Keratinocyte (primary cell): ENCODE measurements around the gene SMPD3. TPM values are rescaled to one million over a fixed set of nuclear protein-coding genes. Genes with fewer than 3 reads are reported as not detected.

ENCODE experiments used
- DNase-seq: peaks from one replicate; pipeline ENCODE4 v3.0.0-alpha.2; 2011; ENCODE audit warnings: low read depth, missing footprints, low spot score
- FAIRE-seq: peaks from 2 replicates; lab custom pipeline; 2011; peaks lifted over from hg19 to GRCh38; lab: Jason Lieb, UNC
- H2AFZ ChIP-seq: 2 replicates; pipeline ENCODE4 v1.6.0; 2012; ENCODE audit warnings: low read length, control low read depth, inconsistent platforms; ENCODE audit not compliant: control insufficient read depth
- H3K27ac ChIP-seq: 2 replicates; pipeline ENCODE4 v1.5.1; 2011; ENCODE audit warnings: low read length; ENCODE audit not compliant: control insufficient read depth, insufficient read depth
- H3K27me3 ChIP-seq: 3 replicates; pipeline ENCODE4 v1.6.0; 2011; ENCODE audit warnings: low read length; ENCODE audit not compliant: control insufficient read depth, insufficient read depth; ENCODE audit errors: extremely low read depth
- H3K36me3 ChIP-seq, 2 experiments: 2 replicates in 1 of 2; 3 replicates in 1 of 2; pipeline ENCODE4 v1.5.1; 2011; ENCODE audit warnings: low read length in 2 of 2, mild to moderate bottlenecking in 1 of 2; ENCODE audit not compliant: control insufficient read depth in 2 of 2, insufficient read depth in 2 of 2; ENCODE audit errors: extremely low read depth in 1 of 2
- H3K4me1 ChIP-seq: 3 replicates; pipeline ENCODE4 v1.5.1; 2011; ENCODE audit warnings: low read length; ENCODE audit not compliant: control insufficient read depth, insufficient read depth; ENCODE audit errors: extremely low read depth
- H3K4me2 ChIP-seq: 3 replicates; pipeline ENCODE4 v1.6.0; 2011; ENCODE audit warnings: low read depth, low read length; ENCODE audit not compliant: control insufficient read depth, insufficient read depth; ENCODE audit errors: extremely low read depth
- H3K4me3 ChIP-seq, 3 experiments: fragments of 200-600 bp in 1 of 3; sonication (generic) in 1 of 3; 2 replicates in 2 of 3; 3 replicates in 1 of 3; pipeline ENCODE4 v1.5.1; 2011 to 2016; ENCODE audit warnings: low read length in 3 of 3, mild to moderate bottlenecking in 3 of 3, control low read depth in 2 of 3, inconsistent platforms in 1 of 3, low read depth in 1 of 3, mixed read lengths in 1 of 3, mixed run types in 1 of 3, moderate library complexity in 1 of 3; ENCODE audit not compliant: control insufficient read depth in 2 of 3, insufficient read depth in 2 of 3; ENCODE audit errors: extremely low read depth in 1 of 3
- H3K79me2 ChIP-seq: 2 replicates; pipeline ENCODE4 v1.6.0; 2012; ENCODE audit warnings: low read length; ENCODE audit not compliant: control insufficient read depth, insufficient read depth
- H3K9ac ChIP-seq: 3 replicates; pipeline ENCODE4 v1.6.0; 2011; ENCODE audit warnings: low read length; ENCODE audit not compliant: control insufficient read depth, insufficient read depth; ENCODE audit errors: extremely low read depth
- H3K9me1 ChIP-seq: 3 replicates; pipeline ENCODE4 v1.6.0; 2011; ENCODE audit warnings: low read length; ENCODE audit not compliant: control insufficient read depth, insufficient read depth; ENCODE audit errors: extremely low read depth
- H3K9me3 ChIP-seq: 2 replicates; pipeline ENCODE4 v1.5.1; 2012; ENCODE audit warnings: low read depth, low read length; ENCODE audit not compliant: control insufficient read depth
- H4K20me1 ChIP-seq: 3 replicates; pipeline ENCODE4 v1.6.0; 2011; ENCODE audit warnings: low read length; ENCODE audit not compliant: control insufficient read depth, insufficient read depth; ENCODE audit errors: extremely low read depth
- EZH2 ChIP-seq: IDR thresholded peaks from one replicate; pipeline ENCODE4 v1.6.1; 2012; ENCODE audit warnings: inconsistent platforms, mild to moderate bottlenecking, low read length, moderate library complexity
- dilution Hi-C: fragments of 300-500 bp; cut with MboI; formaldehyde crosslinking; loops from one replicate; pipeline ENCODE4 v1.7.0; 2020; ENCODE audit warnings: low sequenced_read_pairs; ENCODE audit not compliant: extremely low pct_ligation_motif_present
- polyA plus RNA-seq, 5 experiments: library from polyadenylated mRNA; depleted of rRNA in 3 of 5; stranded (reverse) in 3 of 5; stranded (forward) in 1 of 5; unstranded in 1 of 5; fragments of >200 nt; gene quantifications; 1 replicate in 1 of 5; 2 replicates in 3 of 5; 3 replicates in 1 of 5; pipeline versions ENCODE4 v1.2.1 to v1.2.3, GENCODE V29; 2011 to 2012; ENCODE audit warnings: missing spikeins in 2 of 5, low read depth in 1 of 5, low replicate concordance in 1 of 5
- TF ChIP-seq, protein P1 (sequence below), 3 experiments: IDR thresholded peaks in 1 of 3; conservative IDR thresholded peaks in 1 of 3; optimal IDR thresholded peaks in 1 of 3; 2 replicates in 2 of 3; 3 replicates in 1 of 3; pipeline versions ENCODE3 to v1.5.1; 2011; ENCODE audit warnings: low read length in 3 of 3, mild to moderate bottlenecking in 3 of 3, moderate library complexity in 2 of 3, control low read depth in 1 of 3, inconsistent platforms in 1 of 3; ENCODE audit not compliant: insufficient read depth in 2 of 3; ENCODE audit errors: extremely low read depth in 1 of 3

Gene SMPD3
- polyA plus RNA-seq, 1 donor (not counting 4 experiments of a cell fraction or from before 2014, with no cell fraction given) = 0.34 TPM

DNA sequence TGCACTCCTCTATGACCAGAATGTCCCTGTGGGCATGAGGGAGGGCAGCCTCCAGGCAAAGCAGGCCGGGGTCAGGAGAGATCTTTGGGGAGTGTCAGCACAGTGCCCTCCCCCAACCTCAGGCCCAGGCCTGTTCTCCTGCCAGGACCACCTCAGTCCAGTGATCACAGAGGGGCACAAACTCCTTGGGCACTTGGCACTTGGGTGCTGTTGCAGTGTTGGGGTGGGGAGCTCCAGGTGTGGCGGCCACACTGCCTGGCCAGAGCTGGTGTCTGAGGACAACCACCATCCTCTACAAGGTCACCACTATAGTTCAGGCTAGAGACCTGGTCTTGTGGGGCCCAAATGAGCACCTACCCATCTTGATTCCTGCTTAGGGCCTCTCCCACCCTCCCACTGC, 37.2 kb downstream of the SMPD3 start:
- Histone ChIP-seq H3K4me2 (no peak overlapping the region), H3K27ac (no peak overlapping the region), H3K4me1 (no peaks in the 10 kb centered on the region), H3K9ac (no peak overlapping the region), H3K36me3 (no peaks in the 10 kb centered on the region), H4K20me1 (no peaks in the 10 kb centered on the region), H3K4me3 (no peak overlapping the region), H3K9me1 (no peaks in the 10 kb centered on the region), H3K79me2 (no peaks in the 10 kb centered on the region), H2AFZ (no peak overlapping the region), H3K27me3 (peaks cover 22% of the 10 kb centered on the region), H3K9me3 (no peaks in the 10 kb centered on the region)
- no peak for TF ChIP-seq EZH2
- TF ChIP-seq, protein P1, sequence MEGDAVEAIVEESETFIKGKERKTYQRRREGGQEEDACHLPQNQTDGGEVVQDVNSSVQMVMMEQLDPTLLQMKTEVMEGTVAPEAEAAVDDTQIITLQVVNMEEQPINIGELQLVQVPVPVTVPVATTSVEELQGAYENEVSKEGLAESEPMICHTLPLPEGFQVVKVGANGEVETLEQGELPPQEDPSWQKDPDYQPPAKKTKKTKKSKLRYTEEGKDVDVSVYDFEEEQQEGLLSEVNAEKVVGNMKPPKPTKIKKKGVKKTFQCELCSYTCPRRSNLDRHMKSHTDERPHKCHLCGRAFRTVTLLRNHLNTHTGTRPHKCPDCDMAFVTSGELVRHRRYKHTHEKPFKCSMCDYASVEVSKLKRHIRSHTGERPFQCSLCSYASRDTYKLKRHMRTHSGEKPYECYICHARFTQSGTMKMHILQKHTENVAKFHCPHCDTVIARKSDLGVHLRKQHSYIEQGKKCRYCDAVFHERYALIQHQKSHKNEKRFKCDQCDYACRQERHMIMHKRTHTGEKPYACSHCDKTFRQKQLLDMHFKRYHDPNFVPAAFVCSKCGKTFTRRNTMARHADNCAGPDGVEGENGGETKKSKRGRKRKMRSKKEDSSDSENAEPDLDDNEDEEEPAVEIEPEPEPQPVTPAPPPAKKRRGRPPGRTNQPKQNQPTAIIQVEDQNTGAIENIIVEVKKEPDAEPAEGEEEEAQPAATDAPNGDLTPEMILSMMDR (optimal IDR thresholded peaks at IDR 0.05 in 1 of 3, IDR thresholded peaks at IDR 0.05 in 1 of 3, conservative IDR thresholded peaks at IDR 0.05 in 1 of 3; ENCODE audit: extremely low read depth in 1 of 3, insufficient read depth in 2 of 3, low read length in 3 of 3) = no peak
- FAIRE-seq (no peak), DNase-seq (no peak)
- dilution Hi-C loops = no loop called here

DNA sequence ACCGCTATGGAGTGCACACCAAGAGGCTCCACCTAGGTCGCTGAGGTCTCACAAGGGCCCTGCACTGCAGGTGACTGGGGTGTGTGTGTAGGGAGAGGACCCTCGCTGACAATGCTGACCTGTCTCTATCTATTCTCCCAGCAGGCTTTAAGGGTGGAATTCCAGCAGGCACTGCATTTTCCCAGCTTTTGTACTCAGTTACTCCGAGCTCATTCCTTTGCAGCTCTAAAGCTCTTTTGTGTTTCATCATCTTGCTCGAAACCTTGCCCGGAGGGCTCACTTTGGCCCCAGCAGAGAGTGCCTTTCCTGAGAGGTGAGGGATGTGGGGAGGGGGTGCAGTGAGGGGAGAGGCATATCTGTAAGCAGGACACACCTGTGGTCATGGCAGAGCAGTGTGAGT, 39.3 kb downstream of the SMPD3 start:
- FAIRE-seq (no peak), DNase-seq (no peak)
- Histone ChIP-seq H4K20me1 (no peaks in the 10 kb centered on the region), H3K4me2 (no peak overlapping the region), H3K9me1 (no peaks in the 10 kb centered on the region), H3K9ac (no peak overlapping the region), H2AFZ (no peak overlapping the region), H3K9me3 (no peaks in the 10 kb centered on the region), H3K27me3 (peaks cover 22% of the 10 kb centered on the region), H3K4me1 (no peaks in the 10 kb centered on the region), H3K79me2 (no peaks in the 10 kb centered on the region), H3K27ac (no peak overlapping the region), H3K4me3 (no peak overlapping the region), H3K36me3 (no peaks in the 10 kb centered on the region)
- dilution Hi-C loops = no loop called here
- TF ChIP-seq EZH2 = no peak
- TF ChIP-seq, protein P1 (optimal IDR thresholded peaks at IDR 0.05 in 1 of 3, IDR thresholded peaks at IDR 0.05 in 1 of 3, conservative IDR thresholded peaks at IDR 0.05 in 1 of 3; ENCODE audit: extremely low read depth in 1 of 3, insufficient read depth in 2 of 3, low read length in 3 of 3) = no peak
